ENCODE data around the gene FILIP1. TPM values are rescaled to one million over a fixed set of nuclear protein-coding genes. Genes with fewer than 3 reads are reported as not detected.
"Not testable (repeated sequence)": the region's sequence is repeated elsewhere in the genome, so short reads cannot be mapped to it uniquely, and the experiment has no call there.

FILIP1 gene
- total RNA-seq, 2 donors from 2014 or later, result 3.0 to 6.5 TPM

DNA sequence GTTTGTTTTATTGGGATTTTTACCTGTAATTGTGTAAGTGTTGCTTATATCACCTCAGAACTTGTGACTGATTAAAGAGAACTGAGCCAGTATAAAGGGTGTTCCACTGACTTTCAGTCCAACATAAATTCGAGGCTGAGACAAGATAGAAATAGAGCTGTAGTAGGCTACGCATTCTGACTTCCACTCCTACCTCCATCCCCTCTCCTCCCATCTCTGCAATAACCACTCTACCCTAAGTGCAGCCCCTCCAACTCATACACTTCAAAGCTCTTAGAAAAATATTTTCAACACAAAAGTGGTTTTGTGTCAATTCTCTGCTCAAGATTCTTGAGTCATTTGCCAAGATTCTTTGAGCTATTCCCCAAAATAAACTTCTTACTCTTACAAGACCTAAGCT, 48.7 kb downstream of the FILIP1 start:
- Histone ChIP-seq H3K4me1 (no peaks in the 10 kb centered on the region), H3K36me3 (replicated peaks in 1 of 2; ENCODE audit: insufficient read depth in 1 of 2, low read depth in 2 of 2) (no peaks in the 10 kb centered on the region), H3K27ac (no peak overlapping the region), H3K9me3 (no peaks in the 10 kb centered on the region), H3K4me3 (no peak overlapping the region), H3K27me3 (no peaks in the 10 kb centered on the region)
- ATAC-seq (no peak), DNase-seq (no peak)
- intact Hi-C loops (cut with DNase I), result no loop called here
- 60 to 71% methylated on average over 2 of the region's 2 CpGs for WGBS, 2 donors
- no peak for TF ChIP-seq POLR2A (IDR thresholded peaks at IDR 0.05)
- TF ChIP-seq, protein P1, sequence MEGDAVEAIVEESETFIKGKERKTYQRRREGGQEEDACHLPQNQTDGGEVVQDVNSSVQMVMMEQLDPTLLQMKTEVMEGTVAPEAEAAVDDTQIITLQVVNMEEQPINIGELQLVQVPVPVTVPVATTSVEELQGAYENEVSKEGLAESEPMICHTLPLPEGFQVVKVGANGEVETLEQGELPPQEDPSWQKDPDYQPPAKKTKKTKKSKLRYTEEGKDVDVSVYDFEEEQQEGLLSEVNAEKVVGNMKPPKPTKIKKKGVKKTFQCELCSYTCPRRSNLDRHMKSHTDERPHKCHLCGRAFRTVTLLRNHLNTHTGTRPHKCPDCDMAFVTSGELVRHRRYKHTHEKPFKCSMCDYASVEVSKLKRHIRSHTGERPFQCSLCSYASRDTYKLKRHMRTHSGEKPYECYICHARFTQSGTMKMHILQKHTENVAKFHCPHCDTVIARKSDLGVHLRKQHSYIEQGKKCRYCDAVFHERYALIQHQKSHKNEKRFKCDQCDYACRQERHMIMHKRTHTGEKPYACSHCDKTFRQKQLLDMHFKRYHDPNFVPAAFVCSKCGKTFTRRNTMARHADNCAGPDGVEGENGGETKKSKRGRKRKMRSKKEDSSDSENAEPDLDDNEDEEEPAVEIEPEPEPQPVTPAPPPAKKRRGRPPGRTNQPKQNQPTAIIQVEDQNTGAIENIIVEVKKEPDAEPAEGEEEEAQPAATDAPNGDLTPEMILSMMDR (IDR thresholded peaks at IDR 0.05), result no peak

DNA sequence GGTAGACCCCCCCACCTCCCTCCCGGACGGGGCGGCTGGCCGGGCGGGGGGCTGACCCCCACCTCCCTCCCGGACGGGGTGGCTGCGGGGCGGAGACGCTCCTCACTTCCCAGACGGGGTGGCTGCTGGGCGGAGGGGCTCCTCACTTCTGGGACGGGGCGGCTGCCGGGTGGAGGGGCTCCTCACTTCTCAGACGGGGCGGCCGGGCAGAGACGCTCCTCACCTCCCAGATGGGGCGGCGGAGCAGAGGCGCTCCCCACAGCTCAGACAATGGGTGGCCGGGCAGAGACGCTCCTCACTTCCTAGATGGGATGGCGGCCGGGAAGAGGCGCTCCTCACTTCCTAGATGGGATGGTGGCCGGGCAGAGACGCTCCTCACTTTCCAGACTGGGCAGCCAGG, 51.7 kb downstream of the FILIP1 start:
- ATAC-seq; DNase-seq; H3K4me3 ChIP-seq; H3K36me3 ChIP-seq (replicated peaks in 1 of 2; ENCODE audit: insufficient read depth in 1 of 2, low read depth in 2 of 2); H3K27me3 ChIP-seq; H3K9me3 ChIP-seq; intact Hi-C loops (cut with DNase I); H3K4me1 ChIP-seq; H3K27ac ChIP-seq: not testable (repeated sequence)
- 100% methylated on average over 3 of the region's 29 CpGs; no CpG with 5 or more reads in 1 of the 2 donors for WGBS, 2 donors

DNA sequence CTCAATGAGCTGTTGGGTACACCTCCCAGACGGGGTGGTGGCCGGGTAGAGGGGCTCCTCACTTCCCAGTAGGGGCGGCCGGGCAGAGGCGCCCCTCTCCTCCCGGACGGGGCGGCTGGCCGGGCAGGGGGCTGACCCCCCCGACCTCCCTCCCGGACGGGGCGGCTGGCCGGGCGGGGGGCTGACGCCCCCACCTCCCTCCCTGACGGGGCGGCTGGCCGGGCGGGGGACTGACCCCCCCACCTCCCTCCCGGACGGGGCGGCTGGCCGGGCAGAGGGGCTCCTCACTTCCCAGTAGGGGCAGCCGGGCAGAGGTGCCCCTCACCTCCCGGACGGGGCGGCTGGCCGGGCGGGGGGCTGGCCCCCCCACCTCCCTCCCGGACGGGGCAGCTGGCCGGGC, 52.1 kb downstream of the FILIP1 start:
- intact Hi-C loops (cut with DNase I); H3K27me3 ChIP-seq; H3K9me3 ChIP-seq; H3K36me3 ChIP-seq (replicated peaks in 1 of 2; ENCODE audit: insufficient read depth in 1 of 2, low read depth in 2 of 2); H3K4me3 ChIP-seq; H3K4me1 ChIP-seq; ATAC-seq; H3K27ac ChIP-seq; DNase-seq: not testable (repeated sequence)
- WGBS, 2 donors, result no CpG with 5 or more reads among the region's 33 CpGs

DNA sequence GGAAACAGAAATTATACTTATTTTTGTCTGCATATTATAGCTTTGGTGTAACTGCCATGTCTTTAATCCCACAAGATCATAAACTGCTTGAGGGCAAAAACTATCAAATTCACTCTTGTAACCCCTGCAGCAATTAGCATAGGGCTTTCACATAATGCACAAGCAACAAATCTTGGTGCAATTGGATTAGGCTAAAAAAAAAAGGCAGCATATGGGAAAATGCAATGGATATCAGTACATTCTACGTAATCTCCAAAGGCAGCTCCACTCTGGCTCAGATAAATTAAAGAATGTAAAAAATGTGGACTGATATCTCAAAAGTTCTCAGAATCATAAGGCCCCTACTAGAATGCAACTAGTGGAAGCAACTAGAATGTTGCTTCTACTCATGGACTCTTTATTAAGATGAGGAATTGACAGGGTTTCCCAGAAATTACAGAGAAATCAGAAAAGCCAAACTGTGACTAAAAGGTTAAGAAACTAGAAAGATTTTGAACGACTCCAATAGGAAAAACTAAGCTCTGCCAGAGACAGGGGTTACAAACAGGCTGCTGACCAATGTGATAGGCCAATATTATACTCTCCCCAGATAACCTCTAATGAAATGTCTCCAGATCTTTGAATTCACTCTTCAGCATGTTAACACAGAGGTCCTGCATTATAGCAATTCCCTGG, 55.0 kb downstream of the FILIP1 start:
- Histone ChIP-seq H3K27me3 (no peaks in the 10 kb centered on the region), H3K27ac (no peak overlapping the region), H3K4me3 (no peak overlapping the region), H3K9me3 (no peaks in the 10 kb centered on the region), H3K4me1 (no peaks in the 10 kb centered on the region), H3K36me3 (replicated peaks in 1 of 2; ENCODE audit: insufficient read depth in 1 of 2, low read depth in 2 of 2) (no peaks in the 10 kb centered on the region)
- ATAC-seq (no peak), DNase-seq (no peak)
- intact Hi-C loops (cut with DNase I), result no loop called here
- TF ChIP-seq, protein P1 (IDR thresholded peaks at IDR 0.05), result no peak
- TF ChIP-seq POLR2A (IDR thresholded peaks at IDR 0.05), result no peak
- WGBS, 2 donors, result 57 to 63% methylated on average over 2 of the region's 2 CpGs

DNA sequence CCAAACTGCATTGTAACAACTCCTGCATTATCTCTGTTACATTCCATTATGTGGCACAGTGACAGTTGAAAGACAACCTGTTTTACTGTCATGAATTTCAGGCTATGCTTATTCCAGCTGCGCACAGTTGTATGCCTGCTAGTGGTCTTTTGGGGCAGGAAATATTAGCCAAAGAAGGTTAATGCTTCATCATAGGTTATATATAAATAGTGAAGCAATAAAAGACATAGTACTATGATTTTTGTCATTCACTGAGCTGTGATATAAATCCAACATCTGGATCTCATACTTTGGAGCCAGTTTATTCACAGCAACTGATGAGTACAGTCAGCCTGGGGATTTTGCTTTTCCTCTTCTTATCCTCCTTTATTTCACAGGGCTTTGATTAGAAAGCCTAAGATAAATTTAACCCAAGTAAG, 55.6 kb downstream of the FILIP1 start:
- H3K27ac ChIP-seq, result no peak overlapping the region
- H3K27me3 ChIP-seq, result no peaks in the 10 kb centered on the region
- no peak for DNase-seq
- no peak for ATAC-seq
- no peaks in the 10 kb centered on the region for H3K9me3 ChIP-seq
- no peaks in the 10 kb centered on the region for H3K36me3 ChIP-seq (replicated peaks in 1 of 2; ENCODE audit: insufficient read depth in 1 of 2, low read depth in 2 of 2)
- no peak overlapping the region for H3K4me3 ChIP-seq
- H3K4me1 ChIP-seq, result no peaks in the 10 kb centered on the region
- WGBS, 2 donors, result 92 to 93% methylated on average over 1 of the region's 1 CpG
- intact Hi-C loops (cut with DNase I), result no loop called here
- TF ChIP-seq POLR2A (IDR thresholded peaks at IDR 0.05), result no peak
- TF ChIP-seq, protein P1 (IDR thresholded peaks at IDR 0.05), result no peak

DNA sequence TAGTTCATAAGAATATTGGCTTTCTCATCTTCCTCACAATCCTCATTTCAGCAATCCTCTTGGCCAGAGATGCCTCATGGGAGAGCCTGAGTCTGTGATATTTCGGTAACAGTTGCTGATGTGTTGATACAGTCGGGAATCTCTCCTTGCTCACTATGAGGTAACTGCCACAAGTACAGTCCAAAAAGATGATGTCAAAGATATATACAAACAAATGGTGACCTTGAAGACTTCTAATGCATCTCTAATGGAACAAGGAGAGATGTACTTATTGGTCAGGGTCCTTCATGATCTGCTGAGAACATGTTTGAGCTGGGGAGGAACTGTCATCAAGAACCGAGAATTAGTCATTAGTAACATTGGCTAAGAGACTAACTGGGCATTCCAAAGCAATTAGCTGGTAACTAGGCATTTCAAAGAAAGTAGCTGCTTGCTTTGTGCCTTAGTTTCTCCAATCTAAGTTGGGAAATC, 56.1 kb downstream of the FILIP1 start:
- no peak for TF ChIP-seq POLR2A (IDR thresholded peaks at IDR 0.05)
- TF ChIP-seq, protein P1 (IDR thresholded peaks at IDR 0.05), result no peak
- Histone ChIP-seq H3K4me1 (no peaks in the 10 kb centered on the region), H3K27ac (no peak overlapping the region), H3K9me3 (no peaks in the 10 kb centered on the region), H3K36me3 (replicated peaks in 1 of 2; ENCODE audit: insufficient read depth in 1 of 2, low read depth in 2 of 2) (no peaks in the 10 kb centered on the region), H3K27me3 (no peaks in the 10 kb centered on the region), H3K4me3 (no peak overlapping the region)
- WGBS, 2 donors, result 85 to 88% methylated on average over 3 of the region's 3 CpGs
- ATAC-seq (no peak), DNase-seq (no peak)
- intact Hi-C loops (cut with DNase I), result no loop called here

Data from body of pancreas (tissue), 4 donors.